Glomerular visceral epithelial cell (primary cell): Measurements from ENCODE around the gene ATP6V1G3.
"Not testable (repeated sequence)": the region's sequence is repeated elsewhere in the genome, so short reads cannot be mapped to it uniquely, and the experiment has no call there.

ENCODE experiments used
- DNase-seq: peaks from one replicate; pipeline ENCODE4 v3.0.0-alpha.2; 2016; ENCODE audit errors: extremely low spot score

ATP6V1G3 gene

GRCh38 chr1:198542632-198543031 lies 2.2 kb upstream of the ATP6V1G3 start:
- DNase-seq = no peak

- no peak for DNase-seq
Observed at GRCh38 chr1:198541737-198542136, 1.3 kb upstream of the ATP6V1G3 start.

GRCh38 chr1:198538579-198539364 lies 1.7 kb downstream of the ATP6V1G3 start:
- no peak for DNase-seq

GRCh38 chr1:198535631-198536030 lies 4.8 kb downstream of the ATP6V1G3 start:
- DNase-seq = no peak

GRCh38 chr1:198534548-198535418 lies 5.7 kb downstream of the ATP6V1G3 start:
- no peak for DNase-seq

GRCh38 chr1:198531891-198532290 lies 8.6 kb downstream of the ATP6V1G3 start:
- no peak for DNase-seq

- no peak for DNase-seq
Observed at GRCh38 chr1:198530953-198531352, 9.5 kb downstream of the ATP6V1G3 start.

- no peak for DNase-seq
Observed at GRCh38 chr1:198529414-198529813, 11.1 kb downstream of the ATP6V1G3 start.

GRCh38 chr1:198528364-198528763 lies 12.1 kb downstream of the ATP6V1G3 start:
- no peak for DNase-seq

GRCh38 chr1:198524556-198524955 lies 15.9 kb downstream of the ATP6V1G3 start:
- no peak for DNase-seq

GRCh38 chr1:198524127-198524526 lies 16.4 kb downstream of the ATP6V1G3 start:
- not testable (repeated sequence) for DNase-seq

GRCh38 chr1:198523182-198523950 lies 17.1 kb downstream of the ATP6V1G3 start:
- no peak for DNase-seq

- DNase-seq = no peak
Observed at GRCh38 chr1:198520524-198521254, 19.8 kb downstream of the ATP6V1G3 start.

GRCh38 chr1:198519639-198520501 lies 20.6 kb downstream of the ATP6V1G3 start:
- DNase-seq = no peak

GRCh38 chr1:198517623-198518199 lies 22.8 kb downstream of the ATP6V1G3 start:
- DNase-seq = no peak

GRCh38 chr1:198500096-198500495 lies 40.4 kb downstream of the ATP6V1G3 start:
- no peak for DNase-seq

GRCh38 chr1:198499588-198499987 lies 40.9 kb downstream of the ATP6V1G3 start:
- DNase-seq = no peak

GRCh38 chr1:198498881-198499280 lies 41.6 kb downstream of the ATP6V1G3 start:
- no peak for DNase-seq

GRCh38 chr1:198498103-198498385 lies 42.4 kb downstream of the ATP6V1G3 start:
- DNase-seq = no peak
